Kidney glomerular epithelial cell (primary cell): ENCODE measurements around the gene GPC6.

Experiments
- DNase-seq: peaks from one replicate; lab custom pipeline; 2025; lab: John Stamatoyannopoulos, UW

Gene GPC6

DNA sequence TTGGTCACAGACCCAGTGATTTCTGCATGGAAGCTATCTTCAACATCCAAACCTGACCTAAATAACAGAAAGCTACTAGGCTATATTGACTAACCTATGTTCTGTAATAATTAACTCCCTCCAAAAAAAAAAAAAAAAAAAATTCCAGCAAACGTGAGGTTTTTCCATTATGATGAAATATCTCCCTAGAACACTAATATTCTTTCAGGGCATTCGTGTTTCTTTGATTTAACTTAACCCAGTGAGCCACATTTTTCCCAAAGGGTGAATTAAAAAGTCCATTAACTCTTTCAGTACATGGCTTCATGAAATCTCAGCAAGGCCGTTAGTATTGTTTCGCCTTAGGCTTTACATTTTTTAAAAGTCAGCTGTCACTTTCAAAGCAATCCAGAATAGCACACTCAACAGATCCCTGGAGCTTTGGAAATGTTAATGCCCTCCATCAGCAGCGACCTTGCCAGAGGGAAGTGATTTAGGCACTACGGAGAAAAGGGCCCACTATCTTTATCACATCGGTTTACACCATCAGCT is 1077.1 kb downstream of the GPC6 start:
- DNase-seq, result no peak

DNA sequence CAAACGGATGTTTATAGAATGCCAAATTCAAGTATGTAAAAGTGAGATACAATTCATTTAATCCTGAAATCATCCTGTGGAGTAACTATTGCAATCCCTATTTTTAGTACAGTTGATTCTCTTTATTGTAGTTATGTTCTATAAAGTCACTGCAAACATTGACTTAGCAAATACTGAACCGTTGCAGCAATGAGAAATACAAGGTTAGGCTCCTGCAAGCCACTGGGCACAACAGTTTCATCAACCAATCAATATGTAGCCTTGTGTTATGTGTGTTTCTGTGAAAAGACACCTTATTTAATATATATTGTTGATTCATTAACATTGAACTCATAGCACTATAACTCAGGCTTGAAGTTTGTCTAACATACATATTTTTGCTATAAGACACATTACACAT is 1078.4 kb downstream of the GPC6 start:
- DNase-seq, result no peak

DNA sequence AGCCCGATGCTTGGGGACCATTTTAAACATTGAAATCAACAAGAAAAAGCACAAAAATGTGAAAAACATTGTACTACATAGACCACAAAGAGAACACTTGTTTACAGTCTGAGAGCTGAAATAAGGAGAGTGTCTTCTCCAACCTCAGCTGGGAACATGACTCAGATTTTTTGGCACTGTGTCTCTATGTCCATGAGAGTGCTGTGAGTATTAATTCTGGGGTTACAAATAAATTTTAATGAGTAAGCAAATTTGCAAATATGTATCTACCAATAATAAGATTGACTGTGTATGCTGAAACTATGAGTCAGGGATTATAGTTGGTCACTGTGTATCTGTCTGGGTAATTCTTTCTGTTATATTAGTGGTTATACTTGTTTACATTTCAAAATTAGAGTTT is 1078.9 kb downstream of the GPC6 start:
- DNase-seq, result no peak

DNA sequence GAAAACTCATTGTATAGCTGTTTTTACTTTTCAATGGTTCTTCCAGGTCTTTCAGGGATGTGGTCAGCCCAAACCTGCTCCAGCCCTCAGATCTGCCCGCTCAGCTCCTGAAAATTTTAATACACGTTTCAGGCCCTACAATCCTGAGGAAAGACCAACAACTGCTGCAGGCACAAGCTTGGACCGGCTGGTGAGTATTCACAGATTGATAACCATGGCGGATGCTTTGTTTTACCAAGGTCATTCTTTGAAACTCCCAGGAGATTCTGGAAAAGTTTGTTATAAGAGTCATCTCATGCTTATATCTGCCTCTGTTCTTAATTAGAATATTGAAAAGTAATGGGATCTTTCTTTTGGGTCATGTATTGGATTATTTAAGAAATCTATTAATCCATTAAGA is 1079.3 kb downstream of the GPC6 start:
- DNase-seq, result no peak

- DNase-seq, result no peak
Observed at GRCh38 chr13:94308832-94309231, 1082.2 kb downstream of the GPC6 start.

DNA sequence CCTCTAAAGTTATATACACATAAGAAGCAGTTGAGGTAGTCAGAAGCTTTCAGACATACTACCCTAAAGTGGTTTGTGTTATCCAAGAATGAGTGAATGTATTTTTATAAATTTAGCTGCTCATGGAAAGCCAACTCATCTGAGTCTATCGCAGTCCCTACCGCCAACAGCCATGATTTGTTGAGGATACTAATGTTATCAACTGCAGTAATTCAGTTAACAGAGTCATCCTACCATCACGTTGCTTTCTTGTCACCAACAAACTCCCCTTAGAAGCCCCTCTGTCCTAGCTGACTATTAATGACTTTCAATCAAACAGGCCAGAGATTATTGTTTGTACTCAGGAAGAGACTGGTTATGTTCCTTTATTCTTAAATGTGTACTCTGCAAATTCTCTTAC is 1083.0 kb downstream of the GPC6 start:
- no peak for DNase-seq

DNA sequence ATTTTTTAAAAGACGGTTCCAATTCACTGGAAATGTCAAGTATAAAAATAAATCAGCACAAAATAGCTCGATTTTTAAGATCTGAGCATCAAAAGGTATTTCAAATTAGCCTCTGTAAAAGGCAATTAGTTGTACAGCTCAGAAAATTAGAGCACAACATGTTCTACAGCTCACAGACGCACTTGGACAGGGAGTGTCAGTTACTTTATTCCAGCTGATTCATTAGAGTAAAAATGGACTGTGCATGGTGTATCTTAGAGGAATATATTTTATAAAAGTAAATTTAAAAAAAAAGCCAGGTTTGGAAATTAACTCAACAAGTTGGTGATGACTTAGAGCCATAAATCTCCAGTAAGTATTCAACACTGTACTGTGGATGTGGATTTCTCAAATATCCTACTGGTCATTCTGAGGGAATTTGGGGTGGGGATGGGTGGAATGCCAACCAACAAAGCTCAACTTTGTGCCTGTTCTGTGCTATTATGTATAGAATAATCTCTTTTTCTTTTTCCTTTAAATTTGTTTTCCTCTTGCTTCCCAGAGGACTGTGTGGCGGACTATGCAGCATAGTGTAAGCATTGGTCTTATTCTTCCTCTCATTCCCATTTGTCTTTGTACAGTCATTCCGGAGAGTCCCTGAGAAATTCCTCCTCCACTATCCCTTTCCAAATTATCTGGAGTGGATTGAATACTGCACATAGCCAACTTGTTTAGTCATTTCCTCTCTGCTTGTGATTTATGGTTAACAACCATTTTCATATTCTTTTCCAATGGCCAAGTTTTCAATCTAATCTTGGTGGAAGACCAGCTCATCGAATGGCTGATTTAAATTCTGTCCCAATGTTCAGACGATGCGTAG is 1083.6 kb downstream of the GPC6 start:
- peak; percentile 92 for DNase-seq

GRCh38 chr13:94311893-94312292 is 1085.3 kb downstream of the GPC6 start:
- no peak for DNase-seq

DNA sequence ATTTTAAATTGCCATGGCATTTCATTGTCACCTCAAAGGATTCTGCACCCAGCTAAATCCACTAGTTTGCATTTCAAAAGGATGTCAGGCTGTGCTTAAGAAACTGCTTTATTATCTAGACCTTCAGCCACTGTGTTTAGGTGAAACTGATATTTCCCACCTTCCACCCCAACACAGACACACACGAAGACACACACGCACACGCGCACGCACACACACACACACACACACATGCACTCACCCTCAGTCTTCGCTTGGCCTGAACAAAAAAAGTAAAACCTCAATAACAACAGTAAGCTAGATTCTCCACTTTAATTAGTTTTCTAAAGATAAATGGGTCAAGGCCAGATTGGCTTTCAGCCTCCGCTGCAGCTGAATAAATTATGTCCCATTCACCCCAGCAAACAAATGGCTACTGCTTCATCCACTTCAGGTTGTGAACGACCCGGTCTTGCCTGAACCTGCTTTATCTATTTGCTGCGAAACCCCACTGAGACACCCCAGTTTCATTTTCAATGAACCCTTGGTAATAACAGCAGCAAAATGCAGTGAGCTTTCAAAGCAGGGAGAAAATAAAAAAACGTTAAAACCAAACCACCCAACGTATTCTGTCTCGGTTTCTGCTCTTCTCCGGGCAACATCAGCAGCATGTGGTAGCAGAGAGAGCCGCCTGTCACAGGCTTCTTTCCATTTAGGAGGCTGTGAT is 1086.1 kb downstream of the GPC6 start:
- DNase-seq, result no peak

- no peak for DNase-seq
Observed at GRCh38 chr13:94313321-94313910, 1086.8 kb downstream of the GPC6 start.

- no peak for DNase-seq
Observed at GRCh38 chr13:94313926-94314325, 1087.3 kb downstream of the GPC6 start.

- no peak for DNase-seq
Observed at GRCh38 chr13:94315188-94315587, 1088.6 kb downstream of the GPC6 start.

DNA sequence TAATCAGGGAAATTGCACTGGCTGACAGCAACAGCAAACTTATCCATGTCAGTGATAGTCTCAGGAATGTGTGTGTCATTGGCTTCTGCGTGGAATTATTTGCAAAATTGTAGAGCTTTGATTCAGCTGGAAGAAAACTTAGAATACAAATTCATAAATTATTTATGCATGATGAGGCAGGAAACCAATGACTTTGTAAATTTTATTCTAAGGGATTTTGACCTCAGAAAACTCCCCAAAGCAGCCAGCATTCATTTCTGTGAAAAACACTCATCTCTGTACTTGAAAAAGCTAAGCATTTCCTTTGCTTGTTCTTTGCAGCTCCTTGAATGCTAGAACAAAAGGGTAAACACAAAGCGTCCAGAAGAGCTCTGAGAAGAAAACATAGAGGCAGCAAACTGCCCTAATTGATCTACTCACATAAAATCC is 1090.5 kb downstream of the GPC6 start:
- no peak for DNase-seq

GRCh38 chr13:94318418-94318817 is 1091.8 kb downstream of the GPC6 start:
- no peak for DNase-seq

- no peak for DNase-seq
Observed at GRCh38 chr13:94319501-94319900, 1092.9 kb downstream of the GPC6 start.

GRCh38 chr13:94322925-94323763 is 1096.5 kb downstream of the GPC6 start:
- no peak for DNase-seq

DNA sequence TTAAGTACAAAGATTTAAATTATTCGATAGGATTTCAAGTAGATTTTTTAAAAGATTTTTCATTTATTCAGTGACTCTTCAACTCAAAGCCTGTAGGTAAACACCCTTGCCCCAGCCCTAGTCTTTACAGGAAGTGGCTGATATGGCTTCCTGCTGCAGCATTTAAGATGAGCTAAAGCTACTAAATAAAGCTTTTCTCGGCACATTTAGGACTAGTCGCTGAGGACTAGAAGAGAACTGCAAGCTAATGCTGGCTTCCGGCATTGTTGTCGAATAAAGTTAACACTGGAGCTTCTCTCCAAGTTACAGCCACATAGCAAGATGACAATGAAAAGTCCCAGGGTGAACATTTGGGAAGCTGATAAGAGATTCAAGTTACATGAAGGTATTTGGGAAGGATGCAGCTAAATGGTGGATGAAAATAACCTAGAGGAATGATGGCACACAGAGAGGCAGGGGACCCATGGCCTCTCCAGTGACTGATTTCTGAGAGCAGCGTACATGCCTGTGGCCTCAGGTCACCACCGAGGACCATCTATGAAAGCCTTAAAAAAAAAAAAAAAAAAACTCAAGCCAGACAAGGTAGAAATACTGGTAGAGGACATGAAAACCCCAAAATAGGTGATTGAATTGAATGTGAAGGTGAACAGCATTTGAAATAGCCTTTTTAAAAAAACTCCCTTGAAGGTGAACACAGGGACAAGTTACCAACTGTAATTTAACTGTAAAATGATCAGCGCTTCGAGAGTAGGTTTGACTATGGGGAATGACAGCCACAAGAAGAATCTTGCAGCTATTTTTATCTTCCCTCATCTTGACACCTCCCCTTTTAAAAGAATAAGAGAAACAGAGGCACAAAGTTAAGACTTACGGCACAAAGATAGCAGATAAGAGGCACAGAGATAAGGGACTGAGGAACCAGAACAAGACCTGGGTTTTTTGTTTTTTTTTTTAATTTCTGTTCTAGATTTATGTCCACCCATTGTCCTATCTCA is 1097.5 kb downstream of the GPC6 start:
- DNase-seq, result no peak

GRCh38 chr13:94324767-94325540 is 1098.3 kb downstream of the GPC6 start:
- no peak for DNase-seq

GRCh38 chr13:94325650-94326049 is 1099.0 kb downstream of the GPC6 start:
- no peak for DNase-seq

DNA sequence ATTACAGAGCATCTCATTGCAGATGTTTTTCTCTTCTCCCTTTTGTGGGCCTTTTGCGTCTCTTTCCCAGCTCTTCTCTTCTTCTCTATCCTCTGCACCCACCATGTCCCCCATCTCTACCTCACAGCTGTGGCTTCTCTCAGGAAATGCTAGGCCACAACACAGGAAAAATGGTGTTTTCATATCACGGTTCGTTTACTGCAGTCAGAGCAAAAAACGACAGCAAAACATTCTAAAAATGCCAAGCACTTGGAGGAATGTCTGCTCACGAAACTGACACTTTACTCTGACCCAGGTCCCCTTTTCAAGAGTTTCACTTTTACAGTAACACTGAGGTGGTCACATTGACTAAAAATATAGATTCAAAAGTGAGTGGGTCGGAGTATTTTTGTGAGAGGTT is 1100.7 kb downstream of the GPC6 start:
- DNase-seq, result peak; percentile 77
